GM21786 (cell line): ENCODE data around the gene SPARCL1.
A peak's percentile ranks its signal among the peaks of the same experiment; 100 is the strongest.

ENCODE experiments used
- ATAC-seq: cut with Tn5 transposase; IDR thresholded peaks from one replicate; pipeline ENCODE4 v1.9.1; 2021; ENCODE audit not compliant: unreplicated experiment

The SPARCL1 gene

DNA sequence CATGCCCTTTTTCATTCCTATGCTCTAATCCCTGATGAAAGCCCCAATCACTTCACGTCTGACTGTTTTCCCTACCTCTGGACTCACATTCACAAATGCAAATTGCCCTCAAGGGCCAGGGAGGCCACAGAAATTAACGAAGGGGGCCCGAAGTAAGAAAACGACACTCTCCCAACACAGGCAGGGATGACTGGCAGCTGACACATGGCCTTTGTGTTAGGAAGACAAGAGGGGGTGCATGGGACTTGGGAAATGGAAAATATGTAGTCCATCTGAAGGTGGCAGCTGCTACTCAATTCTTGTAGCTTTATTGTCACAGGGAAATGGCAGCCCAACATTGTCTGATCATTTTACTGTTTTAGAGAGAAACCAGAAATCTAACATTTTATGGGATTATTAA is 12.3 kb upstream of the SPARCL1 start:
- no peak for ATAC-seq

DNA sequence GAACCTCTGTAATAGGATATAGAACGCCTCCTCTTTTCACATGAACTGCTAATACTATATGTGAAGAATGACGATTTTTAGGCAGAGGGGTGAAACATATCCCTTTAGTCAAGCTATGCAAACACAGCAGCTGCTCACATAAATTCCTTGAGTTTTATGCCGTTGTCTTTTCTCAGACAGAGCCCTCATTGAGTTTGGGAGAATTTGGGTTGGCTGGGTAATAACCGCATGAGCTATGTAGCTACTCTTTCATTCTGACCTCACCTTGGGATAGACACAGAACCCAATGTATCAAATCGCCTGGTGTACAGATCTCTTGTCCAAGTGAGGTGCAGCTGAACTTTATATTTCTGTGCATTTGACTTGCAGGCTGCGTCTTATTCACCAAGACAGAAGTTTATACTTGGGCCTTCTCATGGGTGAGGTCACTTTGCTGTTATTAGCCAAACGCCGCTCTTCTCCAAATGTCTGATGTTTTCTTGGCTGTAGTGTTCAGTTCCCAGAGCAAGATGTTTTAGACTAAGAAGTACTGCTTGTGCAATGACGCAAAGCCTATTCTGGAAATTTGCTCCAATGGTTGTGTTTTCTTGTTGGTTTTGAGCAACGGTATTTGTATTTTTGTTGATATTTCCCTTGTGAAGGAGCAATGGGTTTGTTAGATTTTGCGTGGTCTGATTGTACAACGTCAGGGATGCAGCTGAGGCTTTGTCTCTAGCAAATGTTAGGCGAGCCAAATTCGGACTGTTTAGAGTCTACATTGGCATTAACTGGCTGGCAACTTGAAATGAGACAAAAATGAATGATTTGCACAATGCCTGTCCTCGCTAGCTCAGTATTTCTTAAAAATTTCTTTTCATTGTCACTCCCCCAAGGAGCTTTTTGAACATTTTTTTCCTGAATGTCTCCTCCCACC is 11.2 kb upstream of the SPARCL1 start:
- no peak for ATAC-seq

DNA sequence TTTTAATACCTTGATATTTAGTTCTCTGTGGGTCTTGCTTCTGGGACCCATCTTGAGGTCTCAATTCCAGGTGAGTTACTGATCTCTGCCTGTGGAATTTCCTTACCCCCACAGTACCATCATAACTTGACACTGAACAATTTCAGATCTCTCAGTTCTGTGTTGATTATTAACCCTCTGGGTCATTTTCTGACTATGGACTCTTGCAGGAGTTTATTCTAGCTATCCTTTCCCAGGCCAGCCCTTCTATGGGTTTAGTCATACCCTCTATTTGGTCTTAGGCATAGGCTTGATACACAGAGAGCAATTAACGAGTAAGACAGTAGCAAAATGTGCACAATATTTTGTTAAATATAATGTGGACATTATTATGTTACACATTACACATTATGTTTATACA is 3.7 kb upstream of the SPARCL1 start:
- no peak for ATAC-seq

DNA sequence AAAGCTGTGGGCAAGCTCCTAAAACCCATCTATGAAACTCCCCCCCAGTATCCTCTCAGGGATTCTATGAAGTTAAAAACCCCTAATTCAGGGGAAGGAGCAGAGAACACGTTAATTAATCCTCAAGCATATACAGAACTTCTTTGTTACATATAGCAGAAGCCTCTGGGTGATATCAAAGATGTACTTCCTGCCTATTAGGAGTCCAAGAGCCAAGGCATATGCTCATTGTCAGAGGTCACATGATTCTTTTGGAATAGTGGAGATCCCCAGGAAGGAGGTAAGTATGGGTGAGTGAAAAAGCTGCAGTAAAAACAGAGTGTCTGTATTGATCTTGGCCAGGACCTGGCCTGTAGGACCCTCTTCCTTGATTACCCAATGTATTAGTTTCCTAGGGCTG is 2.9 kb upstream of the SPARCL1 start:
- no peak for ATAC-seq

DNA sequence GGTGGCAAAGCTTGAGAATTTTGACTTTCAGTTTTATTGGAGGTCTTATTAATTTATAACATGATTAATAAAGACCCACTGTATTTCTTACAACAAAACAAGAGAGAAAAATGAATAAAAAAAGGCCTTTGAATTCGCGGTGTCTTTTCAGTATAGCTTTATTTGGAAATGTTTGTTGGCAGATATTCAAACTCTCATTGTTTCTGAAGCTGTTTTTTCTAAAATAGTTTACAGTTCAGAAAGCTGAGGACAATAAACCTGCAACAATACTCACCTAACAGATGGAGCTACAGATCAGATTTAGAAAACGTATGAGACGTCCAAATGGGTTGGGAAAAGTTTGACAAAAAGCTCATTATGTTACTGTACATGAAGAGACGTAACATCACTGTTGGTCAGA is 2.4 kb upstream of the SPARCL1 start:
- ATAC-seq, result no peak

DNA sequence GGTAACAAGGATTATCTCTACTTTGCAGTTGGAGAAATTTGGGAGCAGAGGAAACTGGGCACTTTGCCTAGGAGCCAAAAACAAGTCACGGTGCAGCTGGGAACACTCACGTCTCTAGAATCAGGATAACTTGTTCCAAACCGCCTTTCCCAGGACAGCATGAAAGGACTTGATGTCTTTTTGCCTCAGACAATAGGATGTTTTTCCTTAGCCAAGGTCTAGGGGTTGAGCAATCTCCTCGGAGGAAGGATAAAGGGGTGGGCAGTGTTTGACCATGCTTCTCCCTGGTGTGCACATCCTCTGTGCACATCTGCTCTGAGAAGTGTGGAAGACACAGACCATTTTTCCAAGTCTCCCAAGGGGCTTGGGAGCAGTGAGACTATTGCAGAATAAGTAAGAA is 1.7 kb upstream of the SPARCL1 start:
- no peak for ATAC-seq

DNA sequence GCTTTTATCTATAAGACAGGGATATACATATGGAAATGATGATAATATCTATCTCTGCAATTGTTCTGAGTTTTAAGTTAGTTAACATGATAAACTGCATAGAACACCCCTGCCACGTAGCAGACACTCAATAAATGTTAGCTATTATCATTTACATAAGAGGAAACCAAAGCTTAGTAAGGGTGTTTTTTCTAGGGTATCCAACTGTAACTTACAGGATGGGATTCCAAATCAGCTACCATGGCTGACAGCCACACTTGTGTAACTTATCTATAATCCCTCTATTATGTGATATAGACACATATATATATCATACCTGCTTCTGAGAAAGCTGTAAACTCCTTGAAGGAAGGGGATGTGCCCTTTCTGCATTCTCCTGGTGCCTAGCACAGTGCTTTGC is 1.1 kb upstream of the SPARCL1 start:
- ATAC-seq, result no peak

DNA sequence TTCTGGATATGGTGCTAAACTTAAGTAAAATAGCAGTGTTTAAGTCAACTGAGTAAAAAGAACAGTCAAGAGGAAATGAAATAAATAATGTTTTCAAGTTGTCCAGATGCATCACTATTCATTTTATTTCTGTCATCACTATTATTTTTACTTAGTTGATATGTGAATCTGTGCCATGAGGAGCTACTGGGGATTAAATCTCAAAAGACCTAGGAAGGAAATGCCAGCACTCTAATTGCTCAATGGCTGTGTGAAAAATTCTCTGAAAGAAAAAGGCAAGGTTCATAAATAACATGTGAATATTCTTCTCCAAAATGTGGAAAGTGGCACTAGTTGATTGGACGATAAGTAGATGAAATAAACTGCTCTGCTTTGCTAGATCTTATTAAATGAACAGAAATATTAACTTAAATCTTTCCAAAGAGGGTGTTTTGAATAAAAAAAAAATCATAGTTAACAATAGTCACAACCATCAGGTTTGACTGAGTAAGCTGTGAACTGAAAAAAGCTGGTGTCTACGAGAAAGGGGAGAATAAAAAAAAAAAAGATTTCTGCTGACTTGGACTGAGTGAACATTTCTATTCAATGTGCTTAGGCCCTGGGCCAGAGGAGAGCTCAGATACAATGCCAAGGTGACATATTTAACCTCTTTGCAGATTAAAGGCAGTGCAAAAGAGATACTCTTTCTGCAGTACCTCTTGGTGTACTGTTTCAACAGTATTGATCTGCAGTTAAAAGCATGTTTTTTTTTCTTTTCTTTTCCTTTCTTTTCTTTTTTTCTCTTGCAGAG is 1.6 kb downstream of the SPARCL1 start:
- no peak for ATAC-seq

DNA sequence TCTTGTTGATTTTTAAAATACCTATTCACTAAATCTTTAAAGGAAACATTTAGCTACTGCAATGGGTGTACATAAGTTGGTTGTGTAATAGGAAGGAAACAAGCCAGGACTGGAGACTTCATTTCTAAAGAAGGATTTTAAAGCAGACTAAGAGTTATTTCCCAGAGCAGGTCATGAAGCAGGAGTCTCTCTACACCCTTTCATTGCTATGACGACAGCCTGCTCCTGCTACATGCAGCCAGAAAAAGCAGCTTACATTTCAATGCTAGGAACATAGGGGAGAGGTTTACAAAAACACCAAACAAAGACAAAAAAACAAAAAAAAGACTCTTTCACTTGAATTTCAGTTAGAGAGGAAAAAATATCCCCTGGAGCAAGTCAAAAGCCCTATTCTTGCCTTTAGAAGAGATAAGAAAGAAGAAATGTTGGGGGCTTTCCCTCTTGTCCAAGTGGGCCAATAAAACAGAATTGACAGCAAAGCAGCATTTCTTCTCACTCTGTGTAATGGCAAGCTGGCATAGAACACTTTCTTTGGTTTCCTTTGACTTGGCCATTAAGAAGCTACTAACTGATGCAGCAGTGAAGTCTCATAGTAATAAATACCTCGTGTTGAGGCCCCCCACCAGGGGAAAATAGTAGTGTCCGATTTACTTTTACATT is 3.4 kb downstream of the SPARCL1 start:
- no peak for ATAC-seq

DNA sequence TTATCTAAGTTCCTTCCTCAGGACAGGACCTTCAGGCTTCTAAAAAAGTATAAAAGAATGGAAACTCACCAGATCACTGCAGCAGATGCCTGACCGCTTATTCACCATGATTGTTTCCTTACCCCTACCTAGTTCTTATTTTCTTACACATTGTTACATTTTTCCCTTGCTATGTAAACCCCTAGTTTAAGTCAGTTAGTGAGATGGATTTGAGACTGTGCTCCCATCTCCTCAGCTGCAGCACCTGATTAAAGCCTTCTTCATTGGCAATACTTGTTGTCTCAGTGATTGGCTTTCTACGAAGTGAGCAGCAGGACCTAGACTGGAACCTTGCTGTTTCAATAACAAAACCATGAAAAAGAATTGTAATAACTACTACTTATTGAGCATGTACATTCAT is 4.7 kb downstream of the SPARCL1 start:
- ATAC-seq, result no peak

DNA sequence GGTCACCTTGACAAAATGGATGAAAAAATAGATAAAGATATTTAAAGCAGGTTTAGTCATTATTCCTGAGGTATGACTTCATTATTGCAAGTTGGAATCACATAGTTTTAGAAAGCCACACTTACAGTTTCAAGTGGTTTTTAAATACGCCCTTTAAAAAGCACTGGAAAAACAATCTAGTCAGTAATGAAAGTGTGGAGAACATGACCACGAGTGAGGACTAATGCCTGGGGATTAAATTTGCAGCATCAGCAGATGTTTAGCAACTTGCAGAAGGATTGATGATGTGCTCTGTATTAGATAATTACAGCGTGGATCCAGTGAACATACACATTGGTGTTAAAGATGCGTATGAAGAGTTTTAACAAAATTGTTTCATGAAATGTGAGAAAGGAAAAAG is 5.9 kb downstream of the SPARCL1 start:
- no peak for ATAC-seq

DNA sequence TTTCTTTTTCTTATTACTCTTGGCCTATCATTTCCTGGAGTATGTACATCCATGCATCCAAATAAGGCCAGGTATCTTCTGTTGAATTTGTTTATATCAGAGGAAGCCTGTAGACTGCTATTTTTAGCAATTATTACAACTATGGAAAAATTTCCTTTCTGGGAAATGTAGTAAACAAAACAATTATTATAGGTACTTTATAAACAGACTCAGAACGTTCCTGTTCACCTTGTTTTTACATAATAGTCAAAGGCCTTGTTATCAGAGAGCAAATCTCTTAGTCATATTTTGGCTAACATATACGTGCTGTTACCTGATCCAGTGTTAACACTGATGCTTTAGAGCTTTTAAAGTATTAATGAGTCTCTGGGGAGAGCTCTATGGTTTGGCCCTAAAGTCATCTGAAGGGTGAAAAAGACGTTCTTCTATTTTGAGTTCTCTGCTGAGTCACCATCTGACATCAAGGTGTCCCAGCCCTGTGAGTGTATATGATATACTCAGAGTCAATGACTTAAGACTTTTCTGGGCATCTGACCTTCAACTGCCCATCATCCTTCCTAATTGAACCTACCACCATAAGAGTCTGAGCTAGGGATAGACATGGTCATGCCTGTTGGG is 7.3 kb downstream of the SPARCL1 start:
- ATAC-seq, result peak; percentile 85

DNA sequence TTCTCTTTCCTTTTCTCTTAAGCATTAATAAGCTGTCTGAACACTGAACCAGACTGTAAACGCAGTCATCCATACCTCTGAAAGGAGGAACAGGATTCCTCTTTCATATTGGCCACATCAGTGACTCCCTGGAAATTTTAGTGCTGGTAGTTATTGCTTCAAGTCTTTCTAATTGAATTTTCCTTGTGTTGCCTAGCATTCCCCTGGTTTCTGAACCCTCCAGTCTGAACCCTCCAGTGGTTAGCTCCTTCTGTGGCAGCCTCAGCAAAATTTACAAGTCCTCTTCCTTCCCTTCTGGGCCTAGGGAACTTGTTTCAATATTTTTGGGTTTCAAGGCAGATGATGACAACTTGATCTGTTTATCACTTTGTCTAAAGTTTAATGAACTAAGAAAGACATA is 7.9 kb downstream of the SPARCL1 start:
- no peak for ATAC-seq

DNA sequence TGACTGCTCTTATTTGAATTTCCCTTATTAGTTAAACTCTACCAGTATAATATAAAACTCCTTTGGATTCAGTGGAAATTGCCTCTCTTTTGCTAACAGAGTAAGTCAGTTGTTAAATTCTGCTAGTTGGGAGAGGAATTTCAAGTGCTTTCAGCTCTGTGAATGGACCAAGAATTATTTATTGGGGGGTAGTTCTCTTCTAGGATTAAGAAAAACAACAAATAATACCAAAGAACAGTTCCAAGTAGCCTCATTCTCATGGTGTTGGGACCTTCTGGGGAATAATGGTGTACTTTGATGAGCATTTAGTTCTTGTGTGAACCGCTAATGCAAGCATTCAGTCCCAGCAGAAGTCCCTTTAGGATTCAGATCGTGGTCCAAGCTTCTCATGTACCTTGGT is 11.6 kb downstream of the SPARCL1 start:
- ATAC-seq, result no peak

DNA sequence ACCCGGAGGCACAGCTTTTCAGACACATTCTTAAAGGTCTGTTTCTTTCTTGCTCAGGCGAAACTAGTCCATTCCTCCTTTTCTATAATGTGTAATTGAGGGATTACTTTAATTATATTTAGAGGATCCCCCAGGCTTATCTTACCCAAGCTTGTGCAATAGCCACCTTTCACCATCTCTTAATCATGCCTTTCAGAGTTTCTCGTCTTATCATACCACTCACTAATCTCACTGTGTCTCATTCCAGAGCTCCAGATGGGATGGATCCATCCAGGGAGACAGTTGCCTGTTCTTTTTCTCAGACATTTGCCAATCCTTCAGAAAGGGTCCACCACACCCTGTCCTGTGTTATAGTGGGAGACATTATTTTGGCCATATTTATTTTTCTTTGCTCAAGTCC is 12.5 kb downstream of the SPARCL1 start:
- no peak for ATAC-seq

DNA sequence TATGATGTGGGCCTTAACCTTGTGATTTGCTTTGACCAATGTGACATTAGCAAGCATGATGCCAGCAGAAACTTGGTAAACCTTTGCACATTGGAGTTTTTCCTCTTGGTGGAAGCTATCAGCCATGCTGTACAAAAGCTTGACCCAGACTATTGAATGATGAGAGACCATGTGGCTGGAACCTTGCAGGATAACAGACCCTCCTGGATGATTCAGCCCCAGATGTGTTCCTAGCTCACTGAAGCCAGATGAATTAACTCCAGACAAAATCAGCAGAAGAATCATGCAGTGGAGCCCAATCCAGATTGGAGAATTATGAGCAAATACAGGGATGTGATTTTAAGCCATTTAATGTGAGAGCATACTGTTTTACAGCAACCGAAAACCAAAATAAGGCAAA is 16.8 kb downstream of the SPARCL1 start:
- no peak for ATAC-seq

DNA sequence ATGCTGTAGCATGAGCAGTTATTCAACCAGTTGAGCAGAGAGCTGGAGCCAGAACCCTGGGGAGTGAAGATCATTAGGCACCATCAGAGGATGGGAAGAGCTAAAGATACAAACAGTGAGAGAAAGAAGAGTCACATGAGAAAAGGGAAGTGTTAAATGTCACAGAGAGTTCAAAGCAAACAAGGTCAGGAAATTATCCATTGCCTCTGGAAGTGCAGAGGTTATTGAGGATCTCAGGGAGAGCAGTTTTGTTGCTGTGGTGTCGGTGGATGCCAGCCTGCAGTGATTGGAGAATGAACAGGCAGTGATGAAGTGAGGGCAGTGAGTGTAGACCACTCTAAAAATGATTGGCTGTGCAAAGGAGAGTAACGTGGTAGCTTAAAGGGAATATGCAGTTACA is 17.7 kb downstream of the SPARCL1 start:
- no peak for ATAC-seq

DNA sequence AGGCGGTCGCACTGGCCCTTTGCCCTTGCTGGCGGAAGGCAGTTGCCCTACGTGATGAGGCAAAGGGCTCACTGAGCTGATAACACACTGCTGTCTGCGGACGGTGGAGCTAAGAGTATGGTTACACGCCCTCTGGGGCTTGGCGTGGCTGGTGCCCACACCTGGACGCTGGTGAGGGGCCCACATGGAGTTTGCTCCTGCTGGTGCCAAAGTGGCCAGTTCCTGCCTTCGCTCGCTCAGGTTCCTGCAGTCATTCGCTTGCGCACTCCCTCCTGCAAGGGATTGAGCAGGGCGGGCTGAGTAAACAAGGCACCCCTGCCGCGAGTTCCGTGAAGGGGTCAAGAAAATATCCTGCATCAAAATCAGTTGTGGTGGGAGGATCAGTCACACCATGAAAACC is 18.4 kb downstream of the SPARCL1 start:
- ATAC-seq, result no peak

DNA sequence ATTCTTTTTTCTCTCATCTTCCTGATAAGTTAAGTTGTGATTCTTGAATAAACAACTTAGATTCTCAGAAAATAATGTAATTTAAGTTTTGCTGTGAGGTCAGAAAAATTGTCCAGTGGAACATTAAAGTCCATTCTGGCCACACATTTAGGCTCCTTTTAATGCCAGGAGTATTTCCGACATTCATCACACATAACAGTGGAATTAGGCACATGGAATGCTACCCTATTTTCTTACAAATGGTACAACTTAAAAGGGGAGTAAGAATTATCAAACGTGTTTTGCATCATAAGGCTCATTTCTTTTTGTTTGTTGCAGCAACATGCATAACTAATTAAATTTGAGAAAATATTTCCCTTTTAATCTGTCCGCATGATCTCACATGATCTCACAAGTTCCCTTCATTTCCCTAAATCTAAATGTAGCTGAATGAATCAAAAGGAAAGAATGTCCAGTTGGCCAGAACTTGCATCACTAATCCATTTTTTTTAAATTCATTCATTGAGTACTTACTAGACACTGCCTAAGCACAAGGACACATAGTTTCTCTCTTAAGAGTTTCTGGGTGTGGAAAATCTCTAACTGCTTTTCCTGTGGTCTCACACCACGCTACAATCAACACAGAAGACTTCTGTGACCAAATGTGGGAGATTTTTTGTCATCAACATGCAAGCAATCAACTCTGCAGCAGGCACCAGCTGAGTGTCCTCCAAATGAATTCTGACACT is 22.0 kb downstream of the SPARCL1 start:
- no peak for ATAC-seq

DNA sequence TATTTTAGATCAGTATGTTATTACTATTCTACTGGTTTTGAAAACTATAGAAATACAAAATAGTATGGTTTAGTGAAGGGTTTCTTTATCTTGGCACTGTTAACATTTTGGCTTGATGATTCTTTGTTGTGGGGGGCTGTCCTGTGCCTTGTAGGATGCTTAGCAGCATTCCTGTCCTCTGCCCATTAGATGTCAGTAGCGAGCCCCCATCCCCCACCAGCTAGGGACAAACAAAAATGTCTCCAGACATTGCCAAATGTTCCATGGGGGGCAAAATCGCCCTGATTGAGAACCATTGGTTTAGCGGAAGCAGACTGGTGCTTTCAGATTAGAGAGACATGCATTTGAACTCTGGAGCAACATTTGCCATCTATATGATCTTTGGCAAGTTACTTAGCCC is 23.3 kb downstream of the SPARCL1 start:
- no peak for ATAC-seq
